Activated effector memory CD4-positive, alpha-beta T cell treated with anti-CD3 and anti-CD28 coated beads, Interleukin-2, amount 50 U/mL, for 16 hours (primary cell): ENCODE data around the gene DCLK2.

Experiments used
- DNase-seq: peaks from one replicate; pipeline ENCODE4 v3.0.0-alpha.2; 2020

DCLK2 gene

GRCh38 chr4:150248181-150248580, 169.9 kb downstream of the DCLK2 start:
- DNase-seq, result no peak

GRCh38 chr4:150250293-150250997, 172.2 kb downstream of the DCLK2 start:
- no peak for DNase-seq

GRCh38 chr4:150250998-150251651, 172.9 kb downstream of the DCLK2 start:
- no peak for DNase-seq

- DNase-seq, result no peak
Observed at GRCh38 chr4:150251752-150252190, 173.5 kb downstream of the DCLK2 start.

- DNase-seq, result no peak
Observed at GRCh38 chr4:150252306-150252705, 174.1 kb downstream of the DCLK2 start.

GRCh38 chr4:150252741-150253140, 174.5 kb downstream of the DCLK2 start:
- DNase-seq, result no peak

- DNase-seq, result no peak
Observed at GRCh38 chr4:150253416-150253815, 175.2 kb downstream of the DCLK2 start.

GRCh38 chr4:150253965-150254630, 175.9 kb downstream of the DCLK2 start:
- DNase-seq, result no peak

GRCh38 chr4:150255610-150256224, 177.5 kb downstream of the DCLK2 start:
- no peak for DNase-seq

- no peak for DNase-seq
Observed at GRCh38 chr4:150256225-150256620, 178.0 kb downstream of the DCLK2 start.

GRCh38 chr4:150256841-150257730, 178.8 kb downstream of the DCLK2 start:
- no peak for DNase-seq

GRCh38 chr4:150258569-150258968, 180.3 kb downstream of the DCLK2 start:
- DNase-seq, result no peak

GRCh38 chr4:150259861-150260567, 181.8 kb downstream of the DCLK2 start:
- DNase-seq, result no peak

- no peak for DNase-seq
Observed at GRCh38 chr4:150261571-150261970, 183.3 kb downstream of the DCLK2 start.

GRCh38 chr4:150262611-150263010, 184.4 kb downstream of the DCLK2 start:
- DNase-seq, result no peak

GRCh38 chr4:150264595-150265161, 186.4 kb downstream of the DCLK2 start:
- DNase-seq, result no peak

GRCh38 chr4:150265806-150266205, 187.6 kb downstream of the DCLK2 start:
- no peak for DNase-seq

GRCh38 chr4:150268444-150268843, 190.2 kb downstream of the DCLK2 start:
- no peak for DNase-seq

GRCh38 chr4:150278206-150278605, 200.0 kb downstream of the DCLK2 start:
- DNase-seq, result no peak

- DNase-seq, result no peak
Observed at GRCh38 chr4:150280081-150280895, 202.0 kb downstream of the DCLK2 start.

GRCh38 chr4:150280975-150281374, 202.7 kb downstream of the DCLK2 start:
- no peak for DNase-seq
